ENCODE data around the gene SESN2.

SESN2 gene

DNA sequence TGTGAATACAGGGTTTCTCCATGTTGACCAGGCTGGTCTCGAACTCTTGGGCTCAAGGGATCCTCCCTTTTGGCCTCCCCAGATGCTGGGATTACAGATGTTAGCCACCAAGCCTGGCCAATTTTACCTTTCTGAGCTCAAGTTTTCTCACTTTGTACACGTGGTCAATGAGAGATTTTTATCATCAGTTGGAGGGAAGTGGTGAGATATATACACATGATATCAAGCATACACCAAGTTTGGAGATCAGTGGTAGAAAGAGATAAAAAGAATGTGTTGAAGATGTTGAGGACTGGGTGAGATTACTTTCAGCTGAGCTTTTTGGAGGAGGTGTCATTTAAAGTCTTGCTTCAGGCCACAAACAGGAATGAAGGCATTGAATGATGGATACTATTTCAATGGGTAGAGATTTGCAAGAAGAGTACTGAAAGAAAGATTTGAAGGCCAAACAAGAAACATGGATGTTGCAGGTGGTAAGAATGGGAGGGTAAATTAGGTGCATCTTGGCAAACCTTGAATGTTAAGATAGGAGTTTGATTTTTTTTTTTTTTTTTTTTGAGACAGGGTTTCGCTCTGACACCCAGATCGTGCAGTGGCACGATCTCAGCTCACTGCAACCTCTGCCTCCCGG, 3.0 kb upstream of the SESN2 start:
- DNase-seq = no peak

GRCh38 chr1:28257736-28258135, 1.6 kb upstream of the SESN2 start:
- no peak for DNase-seq

- no peak for DNase-seq
Measured at GRCh38 chr1:28258628-28259251, 578 bp upstream of the SESN2 start.

DNA sequence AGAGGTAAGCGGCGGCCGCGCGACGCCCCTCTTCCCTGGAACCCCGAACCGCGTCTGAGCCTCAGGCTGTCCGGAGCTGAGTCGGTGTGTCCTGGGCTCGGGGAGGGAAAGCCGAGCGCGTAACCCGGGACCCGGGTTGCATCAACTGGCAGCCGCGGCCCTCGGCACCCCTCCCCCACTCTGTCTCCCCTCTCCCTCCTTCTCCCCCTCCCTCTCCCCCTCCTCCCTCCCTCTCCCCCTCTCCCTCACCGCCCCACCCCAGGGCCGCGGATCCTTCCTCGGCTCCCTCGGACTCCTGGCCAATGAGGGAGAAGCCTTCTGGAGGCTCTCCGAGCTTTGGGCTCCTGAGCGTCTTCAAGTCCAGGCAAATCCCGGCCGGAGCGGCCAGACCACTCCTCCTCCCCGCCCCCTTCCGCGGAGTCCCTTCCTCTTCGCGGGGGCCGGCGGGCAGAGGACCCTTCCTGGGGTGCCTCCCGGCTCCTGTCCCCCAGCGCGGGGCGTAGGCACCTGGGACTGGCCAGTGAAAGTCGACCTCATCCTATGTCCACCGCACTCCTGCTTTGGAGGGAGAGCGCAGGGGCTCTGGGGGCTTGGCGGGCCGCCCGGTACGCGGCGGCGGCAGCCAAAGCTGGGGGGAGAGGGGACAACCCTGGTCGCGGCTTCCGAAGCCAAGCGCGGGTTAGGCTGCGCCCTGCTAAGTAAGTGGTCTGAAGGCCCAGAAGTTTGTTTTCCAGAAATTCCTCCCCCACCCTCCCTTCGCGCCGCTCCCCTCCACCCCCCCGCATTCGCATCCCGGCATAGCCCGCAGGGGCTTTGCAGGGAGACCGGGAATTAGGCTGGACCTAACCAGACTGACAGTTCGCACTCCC, 850 bp downstream of the SESN2 start:
- DNase-seq = peak in 1 of 2 experiments; percentile 46

GRCh38 chr1:28260803-28261174, 1.5 kb downstream of the SESN2 start:
- DNase-seq = no peak

DNA sequence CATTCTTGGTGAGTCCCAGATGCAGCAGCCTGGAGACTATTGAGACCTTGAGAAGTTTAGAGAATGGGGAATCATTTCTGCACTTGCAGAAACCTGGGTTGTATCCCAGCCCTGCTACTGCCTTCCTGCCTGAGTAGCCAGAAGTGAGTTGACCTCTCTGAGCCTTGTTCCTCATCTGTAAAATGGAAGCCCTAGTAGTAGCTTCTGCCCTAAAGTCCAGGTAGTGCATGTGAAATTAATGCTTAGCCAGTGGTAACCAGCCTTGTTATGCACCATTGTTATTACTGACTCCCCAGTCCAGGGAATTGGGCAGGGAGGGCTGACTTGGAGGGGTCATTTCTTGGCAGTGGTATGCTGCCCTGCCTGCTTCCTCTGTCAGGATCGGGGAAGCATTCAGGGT, 5.6 kb downstream of the SESN2 start:
- DNase-seq = no peak

DNA sequence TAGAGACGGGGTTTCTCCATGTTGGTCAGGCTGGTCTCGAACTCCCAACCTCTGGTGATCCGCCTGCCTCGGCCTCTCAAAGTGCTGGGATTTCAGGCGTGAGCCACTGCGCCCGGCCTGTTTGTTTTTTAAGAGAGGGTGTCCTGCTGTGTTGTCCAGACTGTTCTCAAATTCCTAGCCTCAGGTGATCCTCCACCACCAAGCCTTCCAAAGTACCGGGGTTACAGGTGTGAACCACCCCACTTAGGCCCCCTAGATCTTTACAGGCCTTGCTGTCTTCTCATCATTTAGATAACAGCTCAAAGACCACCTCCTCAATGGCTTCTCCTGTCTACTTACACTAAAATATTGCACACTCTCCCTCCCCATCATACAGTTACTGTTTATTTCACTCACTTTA, 6.3 kb downstream of the SESN2 start:
- no peak for DNase-seq

DNA sequence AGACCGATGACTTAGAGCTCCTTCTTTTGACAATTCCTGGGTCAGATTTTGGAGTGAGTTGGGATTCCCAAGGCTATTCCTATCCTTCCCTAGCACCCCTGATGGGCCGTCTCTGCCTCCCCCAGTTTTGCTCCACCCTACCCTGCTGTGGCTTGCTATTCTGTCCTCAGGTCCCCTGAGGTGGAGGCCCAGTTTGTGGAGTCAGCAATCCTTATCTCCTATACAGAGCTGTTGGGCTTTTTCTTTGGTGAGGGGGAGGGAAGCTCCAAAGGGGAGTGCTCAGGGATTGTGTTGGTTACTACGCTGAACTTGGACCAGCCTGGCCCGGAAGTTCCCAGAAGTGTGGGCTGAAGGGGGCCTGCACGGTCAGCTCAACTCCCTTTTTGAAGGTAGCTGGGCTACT, 7.6 kb downstream of the SESN2 start:
- DNase-seq = no peak

- no peak for DNase-seq
Measured at GRCh38 chr1:28267633-28268032, 8.3 kb downstream of the SESN2 start.

DNA sequence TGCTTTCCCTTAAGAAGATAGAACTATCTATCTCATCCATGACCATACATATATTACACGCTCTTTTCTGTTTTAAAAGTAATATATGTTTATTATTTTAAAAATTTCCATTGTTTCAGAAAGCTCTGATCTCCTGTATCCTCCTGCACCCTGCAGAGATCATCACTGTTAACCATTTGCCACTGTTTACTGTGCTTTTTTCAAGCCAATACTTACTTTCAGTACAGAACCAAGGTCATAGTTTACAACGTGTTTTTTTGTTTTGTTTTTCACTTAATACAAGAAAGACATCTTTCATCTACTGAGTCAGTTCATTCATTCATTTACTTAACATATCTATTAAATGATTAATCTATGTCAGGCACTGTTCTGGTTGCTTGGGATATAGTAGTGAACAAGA, 10.2 kb downstream of the SESN2 start:
- DNase-seq = no peak

GRCh38 chr1:28272215-28272852, 13.0 kb downstream of the SESN2 start:
- no peak for DNase-seq

DNA sequence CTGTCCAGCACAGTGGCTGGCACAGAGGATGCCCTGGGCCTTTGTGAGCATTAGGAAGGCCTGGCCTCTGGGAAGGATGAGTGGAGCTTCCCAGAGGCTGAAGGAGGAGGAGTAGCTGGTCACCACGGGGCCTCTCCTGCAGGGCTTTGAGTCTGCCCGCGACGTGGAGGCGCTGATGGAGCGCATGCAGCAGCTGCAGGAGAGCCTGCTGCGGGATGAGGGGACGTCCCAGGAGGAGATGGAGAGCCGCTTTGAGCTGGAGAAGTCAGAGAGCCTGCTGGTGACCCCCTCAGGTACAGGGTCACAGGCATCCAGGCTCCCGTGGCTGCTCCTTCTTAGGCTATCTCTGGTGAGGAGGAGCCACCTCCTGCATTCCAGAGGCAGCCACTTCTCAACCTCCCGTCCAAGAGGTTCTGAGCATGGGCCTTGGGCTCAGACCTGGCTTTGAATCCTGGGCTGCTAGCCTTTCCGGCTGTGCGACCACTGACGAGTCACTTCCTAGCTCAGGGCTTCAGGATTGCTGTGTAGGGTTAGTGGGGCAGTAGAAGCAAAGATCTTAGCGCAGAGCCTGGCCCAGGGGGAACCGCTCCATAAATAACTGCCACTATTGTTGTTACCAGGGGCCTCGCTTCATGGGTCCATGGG, 14.0 kb downstream of the SESN2 start:
- no peak for DNase-seq

DNA sequence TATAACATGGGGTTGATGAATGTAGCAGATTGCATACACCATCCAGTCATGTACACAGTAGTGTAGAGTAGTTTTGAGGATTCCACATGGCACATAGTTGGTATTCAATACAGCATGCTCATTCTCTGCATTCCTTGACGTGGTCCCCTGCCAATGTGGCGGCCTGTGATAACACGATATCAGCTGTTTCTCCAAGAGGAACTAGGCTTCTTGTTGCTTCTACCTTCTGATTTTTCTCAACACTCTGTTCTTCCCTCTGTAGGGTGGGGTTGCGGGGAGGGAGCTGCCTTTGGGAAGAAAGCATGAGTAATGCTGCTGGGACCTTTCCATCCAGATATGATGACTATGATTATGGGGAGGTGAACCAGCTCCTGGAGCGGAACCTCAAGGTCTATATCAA, 19.4 kb downstream of the SESN2 start:
- no peak for DNase-seq

DNA sequence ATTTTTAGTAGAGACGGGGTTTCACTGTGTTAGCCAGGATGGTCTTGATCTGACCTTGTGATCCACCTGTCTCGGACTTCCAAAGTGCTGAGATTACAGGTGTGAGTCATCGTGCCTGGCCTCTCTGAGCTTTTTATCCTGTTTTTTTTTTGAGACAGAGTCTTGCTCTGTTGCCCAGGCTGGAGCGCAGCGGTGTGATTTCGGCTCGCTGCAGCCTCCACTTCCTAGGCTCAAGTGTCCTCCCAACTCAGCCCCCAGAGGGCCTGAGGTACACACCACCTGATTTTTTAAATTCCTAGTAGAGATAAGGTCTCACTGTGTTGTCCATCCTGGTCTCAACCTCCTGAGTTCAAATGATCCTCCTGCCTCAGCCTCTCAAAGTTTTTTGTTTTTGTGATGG, 20.4 kb downstream of the SESN2 start:
- DNase-seq = no peak

DNA sequence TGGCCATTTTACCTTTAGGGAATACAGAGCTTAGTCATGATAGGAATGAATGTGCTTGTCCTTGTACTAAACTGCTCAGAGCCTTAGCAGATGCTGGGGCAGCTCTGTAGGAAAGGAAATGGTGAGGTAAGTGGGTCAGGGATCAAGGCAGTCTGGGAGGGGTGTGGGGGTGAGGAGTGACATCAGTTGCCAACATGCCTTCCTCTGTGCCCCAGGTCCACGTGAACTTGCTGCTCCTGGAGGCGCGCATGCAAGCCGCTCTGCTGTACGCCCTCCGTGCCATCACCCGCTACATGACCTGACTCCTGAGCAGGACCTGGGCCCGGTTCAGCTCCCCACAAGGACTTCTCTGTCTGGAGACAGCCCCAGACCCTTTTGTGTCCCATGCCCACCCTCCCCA, 21.2 kb downstream of the SESN2 start:
- no peak for DNase-seq

GRCh38 chr1:28280977-28281381, 21.7 kb downstream of the SESN2 start:
- DNase-seq = no peak

DNA sequence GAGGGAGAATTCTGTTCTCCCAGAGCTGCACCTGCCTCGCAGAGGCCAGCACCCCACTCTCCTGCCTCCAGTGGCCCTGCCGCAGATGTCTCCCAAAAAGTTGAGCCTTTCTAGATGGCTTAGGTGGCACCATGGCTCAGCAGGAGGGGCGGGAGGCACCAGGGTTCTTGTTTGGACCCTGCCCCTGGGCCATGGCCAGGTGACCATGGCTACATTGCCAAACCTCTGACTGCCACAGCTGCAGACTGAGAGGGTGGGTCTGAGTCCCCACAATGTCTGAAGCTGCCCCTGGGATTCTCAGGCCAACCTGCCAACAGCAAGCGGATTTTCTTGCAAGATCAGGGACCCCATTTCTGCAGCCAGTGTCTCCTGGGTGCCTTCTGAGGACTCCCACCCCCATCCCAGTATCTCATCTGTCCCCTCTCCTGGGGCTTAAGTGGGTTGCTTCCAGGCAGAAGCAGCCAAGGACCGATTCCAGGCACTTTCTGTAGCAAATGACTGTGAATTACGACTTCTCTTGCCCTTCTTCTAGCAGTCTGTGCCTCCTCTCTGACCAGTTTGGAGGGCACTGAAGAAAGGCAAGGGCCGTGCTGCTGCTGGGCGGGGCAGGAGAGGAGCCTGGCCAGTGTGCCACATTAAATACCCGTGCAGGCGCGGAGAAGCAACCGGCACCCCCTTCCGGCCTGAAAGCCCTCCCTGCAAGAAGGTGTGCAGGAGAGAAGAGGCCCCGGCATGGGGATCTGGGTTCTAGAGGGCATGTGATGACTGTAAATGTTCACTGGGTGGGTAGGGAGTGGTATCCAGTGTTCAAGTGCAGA, 22.5 kb downstream of the SESN2 start:
- DNase-seq = no peak

DNA sequence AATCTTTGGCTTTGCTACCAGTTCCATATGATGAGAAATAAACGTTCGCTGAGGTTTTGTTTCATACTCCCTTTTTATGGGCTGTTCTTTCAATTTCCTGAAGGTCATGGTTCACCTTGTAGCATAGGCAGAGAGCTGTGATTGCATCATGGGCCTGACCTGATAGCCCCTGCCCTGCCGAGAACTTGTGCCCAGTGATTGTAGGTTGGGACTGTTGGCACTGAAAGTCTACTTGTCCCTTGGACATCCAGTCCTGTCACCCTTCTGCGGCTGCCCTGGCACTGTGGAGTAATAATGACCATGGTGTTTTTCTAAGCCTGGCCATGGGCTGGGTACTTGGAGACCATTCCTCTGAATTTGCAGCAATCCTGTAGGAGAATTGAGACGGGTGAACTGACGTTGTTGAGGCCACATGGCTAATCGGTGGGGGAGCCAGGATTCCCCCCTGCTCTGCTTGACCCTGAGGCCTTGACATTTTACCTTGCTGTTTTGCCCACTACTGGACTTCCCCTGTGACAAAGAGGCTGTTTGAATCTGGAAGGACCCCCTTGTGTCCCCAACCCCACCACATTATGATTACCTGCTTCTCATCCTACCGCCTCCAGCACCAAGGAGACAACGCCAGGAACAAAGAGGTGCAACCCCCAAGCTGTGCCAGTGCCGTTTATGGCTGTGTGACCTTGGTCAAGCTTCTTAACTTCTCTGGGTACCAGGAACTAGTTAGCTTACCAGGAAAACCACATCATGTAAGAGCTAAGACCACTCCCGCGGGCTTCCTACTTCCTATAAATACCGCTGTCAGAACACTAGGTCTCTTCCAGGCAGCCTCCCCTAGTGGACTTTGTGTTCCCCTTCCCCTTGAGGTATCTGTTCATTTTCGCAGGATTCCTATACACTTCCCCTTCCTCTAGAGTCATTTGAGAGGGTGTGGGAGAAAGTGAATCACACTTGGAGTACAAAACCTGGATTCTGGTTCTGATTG, 23.4 kb downstream of the SESN2 start:
- DNase-seq = no peak

DNA sequence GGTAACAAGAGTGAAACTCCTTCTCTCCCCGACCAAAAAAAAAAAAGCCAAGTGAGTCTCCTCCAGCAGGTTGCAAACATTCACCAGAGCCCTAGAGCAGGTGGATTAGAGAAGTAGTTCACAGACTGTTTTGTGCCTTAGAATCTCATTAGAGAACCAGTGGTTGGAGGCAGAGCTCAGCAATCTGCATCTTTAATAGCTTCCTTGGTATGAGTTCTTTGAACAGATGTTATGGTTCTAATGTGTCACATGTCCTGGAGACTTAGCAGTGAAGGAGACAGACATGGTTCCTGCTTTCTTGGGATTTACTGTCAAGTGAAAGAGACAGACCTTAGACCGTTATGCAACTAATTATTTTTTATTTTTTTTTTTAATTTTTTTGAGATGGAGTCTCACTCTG, 26.8 kb downstream of the SESN2 start:
- DNase-seq = no peak

GRCh38 chr1:28288487-28288886, 29.2 kb downstream of the SESN2 start:
- DNase-seq = no peak

- DNase-seq = no peak
Measured at GRCh38 chr1:28290851-28291250, 31.5 kb downstream of the SESN2 start.
